ENCODE measurements around the gene WDFY4.

- TF ChIP-seq, protein P1, sequence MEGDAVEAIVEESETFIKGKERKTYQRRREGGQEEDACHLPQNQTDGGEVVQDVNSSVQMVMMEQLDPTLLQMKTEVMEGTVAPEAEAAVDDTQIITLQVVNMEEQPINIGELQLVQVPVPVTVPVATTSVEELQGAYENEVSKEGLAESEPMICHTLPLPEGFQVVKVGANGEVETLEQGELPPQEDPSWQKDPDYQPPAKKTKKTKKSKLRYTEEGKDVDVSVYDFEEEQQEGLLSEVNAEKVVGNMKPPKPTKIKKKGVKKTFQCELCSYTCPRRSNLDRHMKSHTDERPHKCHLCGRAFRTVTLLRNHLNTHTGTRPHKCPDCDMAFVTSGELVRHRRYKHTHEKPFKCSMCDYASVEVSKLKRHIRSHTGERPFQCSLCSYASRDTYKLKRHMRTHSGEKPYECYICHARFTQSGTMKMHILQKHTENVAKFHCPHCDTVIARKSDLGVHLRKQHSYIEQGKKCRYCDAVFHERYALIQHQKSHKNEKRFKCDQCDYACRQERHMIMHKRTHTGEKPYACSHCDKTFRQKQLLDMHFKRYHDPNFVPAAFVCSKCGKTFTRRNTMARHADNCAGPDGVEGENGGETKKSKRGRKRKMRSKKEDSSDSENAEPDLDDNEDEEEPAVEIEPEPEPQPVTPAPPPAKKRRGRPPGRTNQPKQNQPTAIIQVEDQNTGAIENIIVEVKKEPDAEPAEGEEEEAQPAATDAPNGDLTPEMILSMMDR (conservative IDR thresholded peaks at IDR 0.05; ENCODE audit: low read length), result no peak
- no peak for TF ChIP-seq EZH2phosphoT487 (IDR thresholded peaks at IDR 0.05; ENCODE audit: borderline replicate concordance)
Measured at GRCh38 chr10:48697091-48697490, 12.4 kb downstream of the WDFY4 start.
